Activated CD8-positive, alpha-beta memory T cell treated with anti-CD3 and anti-CD28 coated beads, Interleukin-2, amount 50 U/mL, for 1 hour (primary cell): ENCODE data around the gene SLC9A9.

ENCODE experiments used
- DNase-seq: peaks from one replicate; pipeline ENCODE4 v3.0.0-alpha.2; 2020; ENCODE audit errors: extremely low read depth

SLC9A9 gene

DNA sequence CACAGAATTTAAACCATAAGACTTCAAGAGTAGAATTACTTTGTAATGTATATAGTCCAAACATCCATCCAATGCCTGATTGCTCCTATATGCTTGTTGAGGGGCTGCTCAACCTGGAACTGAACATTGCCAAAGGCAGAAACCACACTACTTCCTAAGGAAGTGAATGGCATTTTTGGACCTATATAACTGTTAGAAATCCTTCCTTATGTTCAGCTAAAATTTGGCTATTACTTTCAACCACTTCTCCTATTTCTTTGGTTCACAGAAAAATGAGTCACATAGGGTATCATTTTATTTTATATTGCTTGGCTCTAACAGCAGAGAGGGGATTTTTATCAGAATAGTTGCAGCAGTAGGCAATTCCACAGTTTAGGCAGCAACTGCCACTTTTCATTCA, 342.1 kb downstream of the SLC9A9 start:
- DNase-seq, result no peak

DNA sequence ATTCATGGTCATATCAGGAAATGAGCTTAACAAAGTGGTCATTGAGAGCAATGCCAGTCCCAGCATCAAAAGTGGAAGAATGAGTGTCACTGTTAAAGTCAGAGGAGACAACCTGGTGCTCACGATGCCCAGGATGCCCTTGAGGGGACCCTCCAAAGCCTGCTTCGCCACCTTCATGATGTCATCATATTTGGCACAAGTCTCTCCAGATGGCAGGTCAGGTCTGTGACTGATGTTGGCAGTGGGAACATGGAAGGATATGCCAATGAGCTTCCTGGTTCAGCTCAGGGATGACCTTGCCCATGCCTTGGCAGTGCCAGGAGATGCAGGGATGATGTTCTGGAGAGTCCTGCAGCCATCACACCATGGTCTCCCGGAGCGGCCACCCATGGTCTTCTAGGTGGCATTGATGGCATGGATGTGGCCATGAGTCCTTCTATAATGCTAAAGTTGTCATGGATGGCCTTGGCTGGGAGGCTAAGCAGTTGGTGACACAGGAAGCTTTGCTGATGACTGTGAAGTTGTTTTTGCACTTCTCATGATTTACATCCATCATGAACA, 344.9 kb downstream of the SLC9A9 start:
- no peak for DNase-seq

DNA sequence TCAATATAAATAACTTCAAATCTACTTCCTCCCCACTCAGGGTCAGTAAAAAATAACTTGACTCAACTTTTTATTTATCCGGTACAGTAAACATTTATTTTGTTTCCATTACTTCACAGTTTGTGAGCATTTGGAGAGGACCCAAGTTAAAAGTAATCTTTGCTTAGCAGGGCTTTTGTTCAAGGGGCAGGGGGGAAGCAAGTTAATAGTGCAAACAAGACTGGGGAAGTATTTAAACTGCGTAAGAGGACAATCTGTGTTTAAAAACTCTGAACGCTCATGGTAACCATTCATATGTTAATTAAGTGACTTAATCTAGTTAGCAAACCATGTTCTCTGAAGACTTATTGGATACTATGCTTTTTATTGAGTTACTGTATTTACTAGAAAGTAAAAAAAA, 346.2 kb downstream of the SLC9A9 start:
- no peak for DNase-seq

DNA sequence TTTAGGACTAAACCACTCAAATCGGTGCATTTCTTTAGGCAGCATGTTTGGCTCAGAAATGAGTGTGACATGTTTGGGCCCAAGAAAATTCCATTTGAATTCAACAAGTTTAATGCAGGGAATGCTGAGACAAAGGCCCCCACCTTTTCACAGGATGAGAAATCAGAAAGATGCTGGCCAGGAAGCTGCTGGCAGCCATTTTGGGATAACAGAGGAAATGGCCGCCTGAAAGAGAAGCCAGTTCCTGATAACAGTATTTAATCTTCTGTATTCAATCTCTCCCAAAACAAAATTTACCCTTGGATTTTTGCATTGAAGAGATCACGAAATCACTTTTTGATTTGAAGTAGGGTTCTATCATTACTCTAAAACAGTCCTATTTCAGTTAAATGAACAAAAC, 350.9 kb downstream of the SLC9A9 start:
- no peak for DNase-seq

DNA sequence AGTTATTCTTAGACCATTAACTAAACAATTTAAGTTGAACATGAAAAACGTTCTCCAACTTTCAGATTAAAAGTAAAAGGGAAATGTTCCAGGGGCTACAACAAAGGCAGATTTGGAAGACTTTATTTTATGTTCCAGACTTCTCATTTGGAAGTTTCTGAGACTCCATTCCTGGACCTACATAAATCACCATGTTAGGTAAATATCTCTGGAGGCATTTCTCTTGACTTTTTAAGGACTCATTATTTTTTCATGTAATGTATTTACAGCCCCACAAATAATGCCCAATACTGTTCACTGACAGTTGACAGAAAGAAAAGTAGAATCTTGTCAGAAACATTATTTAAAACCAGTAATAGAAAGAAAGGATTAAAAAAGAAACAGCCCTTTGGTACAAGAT, 352.1 kb downstream of the SLC9A9 start:
- no peak for DNase-seq

DNA sequence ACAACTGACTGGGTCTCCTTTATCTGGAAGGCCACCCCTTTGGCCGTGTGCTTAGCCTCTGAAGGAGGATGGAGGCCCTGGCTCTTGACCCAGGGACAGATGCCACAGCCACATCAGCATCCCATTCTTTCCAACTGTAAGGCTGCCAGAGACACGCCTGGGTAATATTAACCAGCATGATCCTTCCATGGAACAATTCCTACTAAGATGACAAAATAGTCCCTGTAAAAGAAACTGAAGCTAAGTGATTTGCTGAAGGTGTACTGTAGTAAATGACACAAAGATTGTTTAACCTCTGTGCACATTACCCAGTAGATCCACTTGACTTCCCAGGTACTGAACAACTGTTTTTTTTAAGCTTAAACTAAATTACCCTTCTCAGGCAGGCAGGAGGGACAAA, 352.7 kb downstream of the SLC9A9 start:
- no peak for DNase-seq

DNA sequence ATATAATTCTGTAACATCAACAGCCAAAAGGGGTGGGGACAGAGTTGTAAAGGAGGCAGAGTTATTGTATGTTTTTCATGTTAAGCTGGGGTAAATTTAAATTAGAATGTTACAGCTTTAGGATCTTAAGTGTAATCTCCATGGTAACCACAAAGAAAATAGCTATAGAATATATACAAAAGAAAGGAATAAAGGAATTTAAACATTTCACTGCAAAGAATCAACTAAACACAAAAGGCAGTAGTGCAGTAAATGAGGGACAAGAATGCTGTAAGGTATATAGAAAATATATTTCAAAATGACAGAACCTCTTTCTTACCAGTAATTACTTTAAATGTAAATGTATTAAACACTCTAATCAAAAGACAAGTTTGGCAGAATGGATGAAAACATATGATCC, 361.7 kb downstream of the SLC9A9 start:
- no peak for DNase-seq

DNA sequence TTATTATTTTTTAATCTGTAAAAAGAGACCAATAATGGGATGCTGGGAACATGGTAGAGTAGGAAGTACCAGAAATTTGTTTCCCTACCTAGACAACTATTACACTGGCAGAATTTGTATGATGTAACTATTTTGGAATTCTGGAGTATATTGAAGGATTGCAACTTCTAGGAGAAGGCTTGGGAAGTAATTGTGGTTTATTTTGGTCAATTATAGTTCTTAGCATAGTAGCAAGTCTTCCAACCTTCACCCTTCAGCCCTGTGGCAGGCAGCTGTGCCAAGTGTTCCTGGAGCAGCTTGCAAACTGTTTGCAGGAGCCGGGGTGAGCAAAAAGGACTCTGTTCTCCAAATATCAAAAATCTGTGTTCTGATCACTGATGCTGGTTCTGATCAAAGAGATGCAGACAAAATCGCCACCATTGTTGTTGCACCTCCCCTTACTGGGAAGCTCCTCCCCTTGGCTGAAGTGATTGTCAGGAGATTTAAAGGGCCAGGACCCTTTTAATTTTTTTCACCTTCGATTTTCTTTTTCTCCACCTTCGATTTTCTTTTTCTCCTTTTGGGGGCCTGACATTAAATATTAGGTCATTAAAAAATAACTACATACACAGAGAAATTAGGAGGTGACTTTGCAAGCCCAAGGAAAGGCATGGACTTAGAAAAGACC, 363.3 kb downstream of the SLC9A9 start:
- DNase-seq, result no peak

DNA sequence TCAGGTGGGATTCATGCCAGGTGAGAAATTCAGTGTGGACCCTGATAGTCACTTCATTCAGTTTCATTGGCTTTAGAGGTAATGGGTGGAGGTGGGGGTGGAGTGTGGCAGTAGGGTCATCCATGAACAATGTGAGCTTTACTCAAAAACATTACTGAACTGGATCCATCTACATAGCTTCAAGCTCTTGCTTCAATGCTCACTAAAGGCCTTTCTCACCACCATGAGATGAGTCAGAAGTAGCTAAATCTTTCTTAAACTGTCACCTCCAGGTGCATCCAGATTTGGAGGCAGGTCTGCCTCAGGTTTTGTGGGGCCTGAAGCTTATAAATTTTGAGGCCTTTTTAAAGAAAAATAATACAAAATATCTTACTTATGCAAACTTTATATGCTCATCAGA, 365.1 kb downstream of the SLC9A9 start:
- DNase-seq, result no peak

DNA sequence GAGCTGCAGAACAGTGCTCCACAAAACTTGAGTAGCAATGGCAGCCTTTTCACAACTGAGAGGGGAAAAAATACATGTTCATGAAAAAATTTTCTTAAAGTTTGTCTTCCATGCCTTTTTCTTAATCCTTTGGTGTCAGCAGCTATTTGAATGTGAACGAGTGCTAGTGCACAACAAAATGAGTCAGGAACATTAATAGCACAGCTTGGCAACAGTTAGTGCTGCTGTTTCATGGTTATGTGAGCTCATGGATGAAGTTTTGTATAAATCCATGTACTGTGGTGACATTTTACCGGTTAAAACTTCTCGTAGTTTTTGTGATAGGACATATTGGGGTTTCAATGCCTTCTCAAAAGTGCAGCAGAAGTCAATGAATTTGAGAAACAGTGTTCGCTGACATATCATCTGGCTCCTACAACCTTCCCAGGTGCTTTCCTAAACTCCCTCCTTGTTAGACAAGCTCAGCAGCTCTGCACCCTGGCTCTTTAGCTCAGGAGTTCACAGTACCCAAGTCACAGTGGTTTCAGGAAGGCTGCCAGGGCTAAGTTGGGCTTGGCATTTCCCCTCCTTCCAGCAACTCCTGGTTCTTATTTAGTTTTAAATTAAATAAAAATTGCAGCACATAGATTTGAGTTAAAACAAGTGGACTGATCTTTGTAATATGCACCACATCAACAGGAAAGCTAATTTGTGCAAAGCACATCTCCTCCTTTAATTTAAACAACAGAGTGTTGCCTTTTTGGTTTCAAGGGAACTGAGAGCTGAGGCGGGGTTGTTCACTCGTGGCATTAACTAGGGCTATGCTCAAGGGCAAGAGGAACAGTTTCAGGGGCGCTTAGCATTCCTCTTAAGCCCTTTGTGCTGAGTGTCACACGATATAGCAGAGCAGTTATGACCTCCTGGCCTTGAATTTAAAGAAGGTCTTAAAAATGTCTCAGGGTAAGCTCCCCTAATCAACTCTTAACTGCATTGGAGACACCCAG, 365.9 kb downstream of the SLC9A9 start:
- DNase-seq, result no peak

DNA sequence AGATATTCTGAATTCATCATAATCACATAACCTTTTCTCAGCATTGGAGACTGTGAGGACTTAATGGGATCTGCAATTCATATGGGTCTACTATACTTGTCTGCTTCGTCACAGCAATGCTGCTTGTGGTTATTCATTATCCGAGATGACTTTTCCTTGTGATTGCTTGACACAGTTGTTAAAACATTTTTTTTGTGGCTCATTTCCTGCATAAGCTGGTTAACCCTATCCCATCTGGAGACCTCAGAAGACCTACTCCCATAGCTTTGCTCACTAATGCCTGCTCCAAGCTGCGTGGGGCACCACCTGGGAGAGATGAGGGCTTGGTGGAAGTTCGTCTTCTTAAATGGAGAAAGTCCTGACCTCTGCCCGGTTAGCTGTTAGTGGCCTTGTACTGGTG, 367.9 kb downstream of the SLC9A9 start:
- no peak for DNase-seq

DNA sequence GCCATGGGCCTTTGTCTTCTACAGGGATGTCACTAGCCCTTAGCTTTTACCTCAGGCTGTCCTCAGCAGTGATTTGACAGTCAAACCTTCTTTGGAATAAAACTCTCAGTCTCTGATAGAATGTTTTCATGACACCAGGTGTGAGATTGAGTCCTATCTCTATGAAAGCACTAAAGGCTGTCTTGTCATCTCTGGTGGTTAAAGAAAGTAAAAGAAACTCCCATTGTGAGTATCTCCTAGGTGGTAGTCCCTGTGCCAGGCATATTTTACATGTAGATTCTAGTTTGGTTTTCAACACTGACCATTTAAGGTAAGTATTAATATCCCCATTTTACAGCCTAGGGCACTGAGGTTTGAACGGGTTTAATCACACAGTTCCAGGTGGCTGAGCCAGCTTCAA, 368.5 kb downstream of the SLC9A9 start:
- DNase-seq, result no peak

DNA sequence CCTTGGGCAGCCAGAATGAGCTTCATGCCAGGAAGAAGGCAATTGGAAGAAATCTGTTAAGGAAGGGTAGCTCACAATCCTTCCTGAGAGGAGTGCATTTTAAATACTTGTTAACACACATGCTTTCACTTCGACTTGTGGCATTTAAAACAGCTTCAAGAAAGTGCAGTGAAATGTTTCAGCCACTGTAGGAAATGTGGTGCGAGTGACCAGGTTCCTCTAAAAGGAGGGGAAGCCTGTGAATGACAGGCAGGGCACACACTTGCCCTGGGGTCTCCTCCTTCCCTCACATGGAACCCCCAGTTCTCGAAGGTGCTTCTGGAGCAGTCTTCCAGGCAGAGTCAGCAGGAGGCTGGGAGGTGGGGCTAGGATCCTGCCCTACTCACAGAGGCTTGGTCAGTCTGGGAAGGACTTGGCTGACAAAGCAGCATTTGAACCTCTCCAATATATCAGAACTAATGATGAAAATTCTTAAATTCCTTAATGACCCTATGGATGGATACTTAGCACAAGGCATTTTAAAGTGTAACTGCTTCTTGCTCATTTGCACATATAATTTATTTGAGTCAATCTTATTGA, 370.1 kb downstream of the SLC9A9 start:
- DNase-seq, result no peak

DNA sequence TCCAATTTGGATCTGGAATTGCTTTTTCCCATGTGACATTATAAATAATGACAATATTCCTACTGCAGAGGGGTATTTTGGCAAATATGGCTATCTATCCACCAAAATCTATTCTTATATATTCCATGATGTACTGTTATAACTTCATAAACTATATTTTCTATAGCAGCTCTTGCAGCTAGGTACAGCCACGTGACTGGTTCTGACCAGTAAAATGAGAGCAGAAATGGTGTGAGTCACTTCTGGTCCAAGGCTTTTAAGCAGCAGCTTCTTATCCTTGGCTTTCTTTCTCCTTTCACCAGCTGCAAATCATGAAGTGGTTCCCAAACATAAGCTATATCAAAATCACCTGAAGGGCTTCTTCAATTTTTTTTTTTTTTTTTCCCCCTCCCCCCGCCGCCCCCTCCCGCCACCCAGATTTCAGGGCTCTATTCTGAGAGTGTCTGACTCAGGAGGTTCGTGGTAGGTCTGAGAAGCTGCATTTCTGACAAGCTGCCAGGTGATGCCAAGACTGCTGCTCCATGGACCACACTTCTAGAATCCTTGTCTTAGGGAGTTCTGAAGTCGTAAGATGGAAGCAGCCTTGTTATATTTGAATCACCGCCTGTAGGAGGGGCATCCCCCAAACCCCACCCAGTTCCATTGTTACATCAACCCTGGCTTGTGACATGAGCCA, 371.2 kb downstream of the SLC9A9 start:
- DNase-seq, result no peak

DNA sequence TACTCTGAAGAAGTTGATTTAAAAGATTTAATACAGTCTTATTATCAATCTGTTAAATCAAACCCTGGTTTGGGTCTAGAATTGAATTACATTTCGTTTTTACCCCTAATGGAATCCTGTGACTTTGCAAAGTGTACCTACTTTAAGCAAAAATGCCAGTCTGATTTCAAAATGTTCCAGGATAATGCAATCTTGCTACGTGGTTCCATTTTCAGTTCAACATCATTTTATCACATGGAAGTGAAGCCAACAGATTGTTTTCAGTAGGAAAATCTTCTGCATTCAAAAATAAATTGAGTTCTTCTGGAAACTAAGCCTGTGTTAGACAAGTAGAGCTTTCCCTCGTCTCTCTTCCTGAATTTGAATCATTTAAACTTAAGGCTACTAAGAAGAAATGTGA, 372.3 kb downstream of the SLC9A9 start:
- DNase-seq, result no peak

DNA sequence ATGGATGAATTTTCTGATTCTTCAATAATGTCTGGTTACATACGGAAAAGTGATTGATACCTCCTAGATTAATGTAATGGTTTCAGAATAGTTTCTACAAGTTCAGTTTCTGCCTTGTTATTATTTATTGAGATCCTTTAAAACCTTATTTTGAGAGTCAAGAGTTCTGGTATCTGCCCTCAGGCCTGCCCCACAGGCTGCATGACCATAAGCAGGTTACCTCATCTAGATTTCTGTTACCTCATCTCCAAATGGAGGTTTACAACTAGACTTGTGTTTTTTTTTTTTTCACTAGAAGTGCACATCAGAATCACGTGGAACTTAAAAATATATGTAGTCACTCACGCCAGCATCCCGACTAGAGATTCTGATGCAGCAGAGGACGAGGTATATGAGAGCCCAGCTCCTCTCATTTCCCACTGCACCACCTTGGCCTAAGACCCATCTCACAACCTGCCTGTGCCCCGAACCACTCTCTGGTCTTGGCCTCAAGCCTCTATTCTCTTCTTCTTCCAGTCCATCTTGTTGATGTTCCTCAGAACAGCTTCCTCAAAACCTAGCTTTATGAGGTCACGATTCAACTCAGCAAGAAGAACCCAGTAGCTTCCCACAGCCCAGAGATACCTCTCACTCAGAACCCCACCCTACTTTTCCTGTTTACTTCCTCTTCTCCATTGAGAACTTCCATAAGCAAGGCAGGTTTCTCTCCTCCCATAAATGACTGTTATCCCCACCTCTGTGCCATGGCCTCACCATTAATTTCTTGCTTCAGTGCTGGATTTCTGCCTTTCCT, 375.3 kb downstream of the SLC9A9 start:
- DNase-seq, result no peak

DNA sequence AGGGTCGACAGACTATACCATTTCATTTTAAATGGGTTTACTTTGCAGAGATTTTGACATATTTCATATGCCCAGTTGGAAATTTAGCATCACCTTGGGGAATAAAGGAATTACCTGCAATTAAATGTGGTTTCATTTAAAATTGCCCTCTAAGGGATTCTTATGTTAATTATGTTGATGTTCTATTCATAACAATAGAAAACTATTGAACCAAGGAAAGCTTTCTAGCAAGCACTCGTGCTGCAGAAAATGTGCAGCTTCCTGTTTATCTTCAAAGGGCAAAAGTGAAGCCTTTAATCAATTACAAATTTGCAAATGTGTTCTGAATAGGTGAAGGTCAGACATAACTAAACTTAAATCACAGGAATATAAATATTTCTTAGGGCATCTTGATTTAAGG, 376.6 kb downstream of the SLC9A9 start:
- no peak for DNase-seq

DNA sequence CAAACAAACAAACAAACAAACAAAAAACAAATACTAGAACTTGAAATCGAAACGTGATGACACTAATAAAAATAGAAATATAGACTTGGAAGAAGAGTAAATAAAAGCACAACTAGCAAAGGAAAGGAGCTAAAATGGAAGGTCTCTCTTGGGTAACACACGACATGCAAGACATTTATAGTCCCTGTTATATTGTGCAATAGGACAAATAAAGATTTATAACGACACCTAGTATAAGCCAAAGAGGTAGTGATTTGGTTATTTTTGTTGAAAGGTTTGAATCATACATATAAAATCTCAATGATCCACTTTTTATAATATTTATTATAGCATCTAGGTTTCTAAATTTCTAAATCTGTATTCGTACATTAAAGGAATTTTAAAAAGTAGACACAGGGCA, 379.1 kb downstream of the SLC9A9 start:
- DNase-seq, result no peak

DNA sequence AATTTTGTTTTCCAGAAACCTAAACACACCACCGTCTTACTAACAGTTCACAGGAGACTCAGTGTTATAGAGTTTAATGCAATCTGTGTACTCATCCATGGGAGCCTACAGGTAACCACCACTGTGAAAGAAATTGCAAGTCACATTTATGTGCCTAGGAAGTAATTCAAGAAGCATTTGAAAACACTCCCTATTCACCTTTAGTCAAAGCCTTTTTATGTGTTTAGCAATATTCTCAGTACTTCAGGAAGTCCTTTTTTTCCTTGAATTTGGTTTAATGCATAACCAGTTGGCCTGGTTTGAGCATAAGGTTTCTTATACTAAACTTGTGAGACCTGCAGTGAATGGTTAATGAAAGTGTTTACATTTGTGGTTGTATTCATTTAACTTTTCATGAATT, 382.6 kb downstream of the SLC9A9 start:
- DNase-seq, result no peak

DNA sequence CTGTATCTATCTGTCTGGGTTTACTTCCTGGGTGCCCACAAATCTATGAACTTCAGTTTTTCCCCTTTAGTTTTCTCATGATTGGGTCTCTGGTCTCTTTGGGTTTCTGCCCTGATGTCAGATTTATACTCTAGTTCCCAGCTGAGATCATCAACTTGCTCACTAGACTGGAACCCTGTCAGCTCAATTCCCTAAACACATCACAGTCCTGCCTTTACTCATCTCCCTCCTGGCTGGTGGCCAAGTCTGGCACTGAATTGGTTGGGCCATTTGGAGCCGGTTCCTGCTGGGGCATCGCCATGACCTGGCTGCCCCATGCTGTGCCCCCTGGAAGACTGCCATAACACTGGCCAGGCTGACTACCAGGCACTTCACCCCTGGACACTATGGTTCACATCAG, 383.4 kb downstream of the SLC9A9 start:
- no peak for DNase-seq

DNA sequence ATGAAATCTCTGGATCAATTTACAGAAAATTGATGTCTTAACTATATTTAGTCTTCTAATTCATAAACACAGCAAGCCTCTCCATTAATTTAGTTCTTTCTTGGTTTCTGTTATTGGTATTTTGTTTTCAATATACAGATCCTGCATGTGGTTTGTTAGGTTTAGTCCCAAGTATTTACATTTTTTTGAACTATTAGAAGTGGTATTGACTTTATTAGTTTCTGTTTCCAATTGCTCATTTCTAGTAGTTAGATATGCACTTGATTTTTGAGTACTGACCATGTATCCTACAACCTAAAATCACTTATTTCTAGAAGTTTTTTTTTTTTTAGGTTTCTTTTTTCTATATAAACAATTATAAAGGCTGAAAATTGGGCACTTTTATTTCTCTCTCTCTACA, 392.8 kb downstream of the SLC9A9 start:
- DNase-seq, result no peak
